HFFc6 (cell line): ENCODE data around the gene FRMPD4. TPM values are rescaled to one million over a fixed set of nuclear protein-coding genes. Genes with fewer than 3 reads are reported as not detected.

ENCODE experiments used
- DNase-seq: peaks from one replicate; pipeline ENCODE4 v3.0.0-alpha.2; 2018
- H3K27ac Mint-ChIP-seq: 2 replicates; pipeline ENCODE4 v1.8.0; 2020; ENCODE audit warnings: mild to moderate bottlenecking, mixed read lengths
- H3K27me3 Mint-ChIP-seq: 2 replicates; pipeline ENCODE4 v1.8.0; 2021; ENCODE audit warnings: mild to moderate bottlenecking, moderate library complexity, mixed read lengths; ENCODE audit not compliant: insufficient read depth
- H3K36me3 Mint-ChIP-seq: 2 replicates; pipeline ENCODE4 v1.8.0; 2021; ENCODE audit warnings: low read depth, mixed read lengths
- H3K4me1 Mint-ChIP-seq: 2 replicates; pipeline ENCODE4 v1.8.0; 2020; ENCODE audit warnings: low read depth, mixed read lengths
- H3K4me3 Mint-ChIP-seq: 2 replicates; pipeline ENCODE4 v1.8.0; 2020; ENCODE audit warnings: mild to moderate bottlenecking, moderate library complexity, mixed read lengths
- H3K9me3 Mint-ChIP-seq: 2 replicates; pipeline ENCODE4 v1.8.0; 2020; ENCODE audit warnings: mild to moderate bottlenecking, mixed read lengths
- CTCF ChIP-seq: fragments of 200-600 bp; sonication (generic); IDR thresholded peaks from 2 replicates; pipeline ENCODE4 v1.5.0; 2021; ENCODE audit warnings: antibody characterized with exemption, mild to moderate bottlenecking
- total RNA-seq, 6 experiments: library from RNA; stranded (reverse); fragmentation: NEBNext Ultra II Directional; extraction: Animal tissue kit (Norgen Biotek cat#: 25700); gene quantifications; 2 replicates in 1 of 6; 3 replicates in 5 of 6; pipeline ENCODE4 v1.2.3, GENCODE V29; 2021

Gene FRMPD4
- total RNA-seq, 6 experiments from 2014 or later, result 0.09 to 0.55 (median 0.47) TPM

- Mint-ChIP-seq H3K27ac (no peak overlapping the region), H3K4me1 (no peaks in the 10 kb centered on the region), H3K36me3 (no peaks in the 10 kb centered on the region), H3K9me3 (no peaks in the 10 kb centered on the region), H3K27me3 (peaks cover 3% of the 10 kb centered on the region), H3K4me3 (no peak overlapping the region)
- no peak for TF ChIP-seq CTCF
- no peak for DNase-seq
These were observed 581.6 kb downstream of the FRMPD4 start for GRCh38 chrX:12719837-12720236.

DNA sequence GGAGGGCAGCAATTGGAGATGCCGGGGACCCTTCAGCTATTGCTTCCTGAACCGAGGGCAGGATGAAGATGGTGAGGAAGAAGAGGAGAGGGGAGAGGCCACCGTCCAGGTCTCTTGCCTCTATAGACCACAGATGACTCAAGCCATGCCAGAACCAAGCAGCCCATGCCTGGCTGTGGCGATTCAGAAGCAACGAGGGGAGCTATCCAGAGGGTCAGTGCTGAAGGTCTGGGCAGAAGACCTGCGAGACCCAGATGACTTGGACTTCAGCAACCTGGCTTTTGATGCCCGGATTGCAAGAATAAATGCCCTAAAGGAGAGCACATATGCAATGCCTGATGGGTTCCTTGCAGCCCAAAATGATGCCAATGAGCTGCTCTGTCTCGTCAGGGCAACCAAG, 582.8 kb downstream of the FRMPD4 start:
- no peak overlapping the region for H3K27ac Mint-ChIP-seq
- H3K9me3 Mint-ChIP-seq, result no peaks in the 10 kb centered on the region
- TF ChIP-seq CTCF, result no peak
- no peaks in the 10 kb centered on the region for H3K4me1 Mint-ChIP-seq
- no peak for DNase-seq
- no peak overlapping the region for H3K4me3 Mint-ChIP-seq
- H3K36me3 Mint-ChIP-seq, result no peaks in the 10 kb centered on the region
- peaks cover 3% of the 10 kb centered on the region for H3K27me3 Mint-ChIP-seq

DNA sequence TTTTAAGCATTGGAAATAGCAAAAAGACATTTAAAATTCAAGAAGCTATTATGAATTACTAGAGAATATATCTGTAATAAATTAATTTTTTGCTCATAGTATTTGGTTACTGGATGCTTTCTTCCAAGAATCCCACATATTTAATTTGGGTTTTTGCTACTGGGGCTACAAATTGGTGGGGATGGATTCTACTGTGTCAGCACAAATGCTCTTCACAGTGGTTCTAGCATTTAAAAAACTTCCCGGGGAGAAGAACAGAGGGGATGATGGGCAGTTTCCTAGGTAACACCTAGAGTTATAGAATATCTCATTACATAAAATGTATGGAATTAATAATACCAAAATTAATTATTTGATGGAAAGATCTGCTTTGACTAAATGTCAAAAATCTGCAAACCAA, 584.0 kb downstream of the FRMPD4 start:
- DNase-seq, result no peak
- H3K27me3 Mint-ChIP-seq, result peaks cover 3% of the 10 kb centered on the region
- no peaks in the 10 kb centered on the region for H3K4me1 Mint-ChIP-seq

DNA sequence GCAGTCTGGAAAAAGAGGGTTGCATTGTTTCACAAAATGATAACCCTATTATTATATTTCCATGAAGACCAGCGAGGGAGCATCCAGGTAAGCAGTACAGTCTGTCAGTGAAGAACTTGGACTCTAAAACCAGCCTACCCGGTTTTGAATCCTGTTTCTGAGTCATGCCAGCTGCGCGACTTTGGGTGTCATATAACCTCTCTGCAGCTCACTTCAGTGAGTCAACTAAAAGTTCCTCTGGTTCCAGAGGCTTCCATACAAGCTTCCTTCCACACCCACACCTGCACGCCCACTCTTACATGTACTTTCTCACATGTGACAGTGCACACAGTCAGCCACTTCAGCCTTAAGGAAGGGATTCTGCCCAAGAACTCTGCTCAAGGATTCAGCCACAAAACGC, 603.1 kb downstream of the FRMPD4 start:
- Mint-ChIP-seq H3K27ac (no peak overlapping the region), H3K27me3 (peaks cover 2% of the 10 kb centered on the region; the same call in 1 of the 2 replicates), H3K4me3 (no peak overlapping the region), H3K36me3 (no peaks in the 10 kb centered on the region), H3K9me3 (no peaks in the 10 kb centered on the region), H3K4me1 (no peaks in the 10 kb centered on the region)
- DNase-seq, result no peak
- no peak for TF ChIP-seq CTCF

More for the DNA sequence above, 584.0 kb downstream of the FRMPD4 start:
- no peak for TF ChIP-seq CTCF
- Mint-ChIP-seq H3K36me3 (no peaks in the 10 kb centered on the region), H3K9me3 (no peaks in the 10 kb centered on the region), H3K4me3 (no peak overlapping the region), H3K27ac (no peak overlapping the region)

DNA sequence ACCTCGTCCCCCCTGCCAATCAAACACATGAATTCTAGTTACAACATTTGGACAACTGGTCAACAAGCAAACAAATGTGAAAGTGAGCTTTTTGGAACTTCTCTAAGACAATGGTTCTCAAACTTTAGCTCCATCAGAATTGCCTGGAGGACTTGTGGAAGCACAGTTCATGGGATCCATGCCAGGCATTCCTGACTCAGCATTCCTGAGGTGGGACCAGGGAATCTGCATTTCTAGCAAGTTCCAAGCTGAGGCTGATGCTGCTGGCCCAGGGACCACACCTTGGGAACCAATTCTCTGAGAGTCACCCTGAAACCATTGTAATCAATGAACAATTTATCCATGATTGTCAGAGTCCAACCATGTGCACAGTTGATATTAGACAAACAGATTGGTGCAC, 609.2 kb downstream of the FRMPD4 start:
- peaks cover 6% of the 10 kb centered on the region; the same call in 1 of the 2 replicates for H3K27me3 Mint-ChIP-seq
- H3K27ac Mint-ChIP-seq, result no peak overlapping the region
- H3K4me1 Mint-ChIP-seq, result no peaks in the 10 kb centered on the region
- no peak for TF ChIP-seq CTCF
- H3K4me3 Mint-ChIP-seq, result no peak overlapping the region
- no peaks in the 10 kb centered on the region; the same call in 1 of the 2 replicates for H3K9me3 Mint-ChIP-seq
- H3K36me3 Mint-ChIP-seq, result no peaks in the 10 kb centered on the region
- DNase-seq, result no peak

GRCh38 chrX:12751887-12752286, 613.6 kb downstream of the FRMPD4 start:
- no peaks in the 10 kb centered on the region; the same call in 1 of the 2 replicates for H3K9me3 Mint-ChIP-seq
- H3K4me3 Mint-ChIP-seq, result no peak overlapping the region
- no peaks in the 10 kb centered on the region for H3K36me3 Mint-ChIP-seq
- no peak for DNase-seq
- TF ChIP-seq CTCF, result no peak
- H3K27ac Mint-ChIP-seq, result no peak overlapping the region
- H3K4me1 Mint-ChIP-seq, result no peaks in the 10 kb centered on the region
- H3K27me3 Mint-ChIP-seq, result peaks cover 3% of the 10 kb centered on the region; the same call in 1 of the 2 replicates
